Epithelial cell of esophagus (primary cell): Measurements from ENCODE around the gene TFDP1.

Experiments used
- DNase-seq: peaks from one replicate; pipeline ENCODE4 v3.0.0; 2010; ENCODE audit warnings: low read depth
- H3K4me3 ChIP-seq: 2 replicates; pipeline ENCODE4 v1.5.1; 2011; ENCODE audit warnings: mild to moderate bottlenecking, low read length, control low read depth
- TF ChIP-seq, protein P1 (sequence below): IDR thresholded peaks from 2 replicates; pipeline ENCODE4 v1.5.1; 2011; ENCODE audit warnings: low read depth, mild to moderate bottlenecking, low read length, control low read depth, inconsistent platforms; ENCODE audit not compliant: insufficient read depth; ENCODE audit errors: missing control alignments

The TFDP1 gene

GRCh38 chr13:113638173-113638746, 53.7 kb downstream of the TFDP1 start:
- no peak overlapping the region for H3K4me3 ChIP-seq
- TF ChIP-seq, protein P1, sequence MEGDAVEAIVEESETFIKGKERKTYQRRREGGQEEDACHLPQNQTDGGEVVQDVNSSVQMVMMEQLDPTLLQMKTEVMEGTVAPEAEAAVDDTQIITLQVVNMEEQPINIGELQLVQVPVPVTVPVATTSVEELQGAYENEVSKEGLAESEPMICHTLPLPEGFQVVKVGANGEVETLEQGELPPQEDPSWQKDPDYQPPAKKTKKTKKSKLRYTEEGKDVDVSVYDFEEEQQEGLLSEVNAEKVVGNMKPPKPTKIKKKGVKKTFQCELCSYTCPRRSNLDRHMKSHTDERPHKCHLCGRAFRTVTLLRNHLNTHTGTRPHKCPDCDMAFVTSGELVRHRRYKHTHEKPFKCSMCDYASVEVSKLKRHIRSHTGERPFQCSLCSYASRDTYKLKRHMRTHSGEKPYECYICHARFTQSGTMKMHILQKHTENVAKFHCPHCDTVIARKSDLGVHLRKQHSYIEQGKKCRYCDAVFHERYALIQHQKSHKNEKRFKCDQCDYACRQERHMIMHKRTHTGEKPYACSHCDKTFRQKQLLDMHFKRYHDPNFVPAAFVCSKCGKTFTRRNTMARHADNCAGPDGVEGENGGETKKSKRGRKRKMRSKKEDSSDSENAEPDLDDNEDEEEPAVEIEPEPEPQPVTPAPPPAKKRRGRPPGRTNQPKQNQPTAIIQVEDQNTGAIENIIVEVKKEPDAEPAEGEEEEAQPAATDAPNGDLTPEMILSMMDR: no peak
- no peak for DNase-seq

- TF ChIP-seq, protein P1: no peak
- DNase-seq: no peak
- H3K4me3 ChIP-seq: no peak overlapping the region
Observed at GRCh38 chr13:113638806-113639205, 54.3 kb downstream of the TFDP1 start.

- H3K4me3 ChIP-seq: no peak overlapping the region
- no peak for DNase-seq
- TF ChIP-seq, protein P1: no peak
Observed at GRCh38 chr13:113639616-113640262, 55.2 kb downstream of the TFDP1 start.

- TF ChIP-seq, protein P1: no peak
- no peak overlapping the region for H3K4me3 ChIP-seq
- no peak for DNase-seq
Observed at GRCh38 chr13:113641426-113641825, 56.9 kb downstream of the TFDP1 start.

GRCh38 chr13:113642563-113642962, 58.0 kb downstream of the TFDP1 start:
- no peak overlapping the region for H3K4me3 ChIP-seq
- TF ChIP-seq, protein P1: no peak
- DNase-seq: no peak

- no peak for DNase-seq
- TF ChIP-seq, protein P1: no peak
- H3K4me3 ChIP-seq: no peak overlapping the region
Observed at GRCh38 chr13:113643593-113643992, 59.0 kb downstream of the TFDP1 start.

DNA sequence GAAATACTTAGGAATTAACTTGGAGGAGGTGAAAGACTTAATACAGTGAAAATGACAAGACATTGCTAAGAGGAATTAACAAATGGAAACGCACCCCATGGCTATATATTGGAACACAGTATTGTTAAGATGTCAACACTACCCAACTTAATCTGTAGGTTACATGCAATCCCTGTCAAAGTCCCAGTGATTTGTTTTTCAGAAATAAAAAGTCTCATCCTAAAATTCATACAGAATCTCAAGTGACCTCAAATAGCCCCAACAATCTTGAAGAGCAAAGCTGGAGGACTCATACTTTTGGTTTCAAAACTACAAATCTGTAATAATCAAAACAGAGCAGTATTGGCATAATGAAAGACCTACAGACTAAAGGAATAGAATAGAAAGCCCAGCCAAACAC, 60.2 kb downstream of the TFDP1 start:
- no peak for DNase-seq
- TF ChIP-seq, protein P1: no peak
- H3K4me3 ChIP-seq: no peak overlapping the region
